GM23338 (cell line): Measurements from ENCODE around the gene SPA17. TPM values are rescaled to one million over a fixed set of nuclear protein-coding genes. Genes with fewer than 3 reads are reported as not detected.
A peak's percentile ranks its signal among the peaks of the same experiment; 100 is the strongest.

Experiments used
- ATAC-seq: fragments of 200-7000 bp; cut with Tn5 transposase; 3 replicates; pipeline ENCODE4 v1.9.1; 2020
- DNase-seq: peaks from one replicate; pipeline ENCODE4 v3.0.0-alpha.2; 2015; ENCODE audit warnings: low spot score
- H2AFZ ChIP-seq: fragments of 200-600 bp; sonication (generic); 2 replicates; pipeline ENCODE4 v1.8.0; 2016; ENCODE audit warnings: antibody characterized with exemption, mild to moderate bottlenecking, moderate library complexity
- H3F3A ChIP-seq: fragments of 200-600 bp; sonication (generic); replicated peaks from 2 replicates; pipeline ENCODE4 v1.8.0; 2017; ENCODE audit warnings: antibody characterized with exemption, mixed run types, low read depth
- H3K27ac ChIP-seq: fragments of 200-600 bp; sonication (generic); 2 replicates; pipeline ENCODE4 v1.6.1; 2016; ENCODE audit warnings: low read depth
- H3K27me3 ChIP-seq: fragments of 200-600 bp; sonication (generic); 2 replicates; pipeline ENCODE4 v1.8.0; 2016; ENCODE audit warnings: mild to moderate bottlenecking, mixed run types, moderate library complexity; ENCODE audit not compliant: insufficient read depth
- H3K36me3 ChIP-seq: fragments of 200-600 bp; sonication (generic); 2 replicates; pipeline ENCODE4 v1.8.0; 2016; ENCODE audit warnings: mild to moderate bottlenecking; ENCODE audit not compliant: insufficient read depth
- H3K4me1 ChIP-seq: fragments of 200-600 bp; sonication (generic); 2 replicates; pipeline ENCODE4 v1.8.0; 2016; ENCODE audit warnings: mild to moderate bottlenecking, moderate library complexity; ENCODE audit not compliant: insufficient read depth
- H3K4me2 ChIP-seq: fragments of 200-600 bp; sonication (generic); 2 replicates; pipeline ENCODE4 v1.7.1; 2017; ENCODE audit warnings: mixed run types
- H3K4me3 ChIP-seq: fragments of 200-600 bp; sonication (generic); 2 replicates; pipeline ENCODE4 v1.6.1; 2016; ENCODE audit warnings: mixed run types
- H3K79me2 ChIP-seq: fragments of 200-600 bp; sonication (generic); replicated peaks from 2 replicates; pipeline ENCODE4 v1.8.0; 2017; ENCODE audit warnings: mild to moderate bottlenecking; ENCODE audit not compliant: insufficient read depth
- H3K9me2 ChIP-seq: fragments of 200-600 bp; sonication (generic); 2 replicates; pipeline ENCODE4 v1.8.0; 2017; ENCODE audit not compliant: insufficient read depth
- H4K20me1 ChIP-seq: fragments of 200-600 bp; sonication (generic); replicated peaks from 2 replicates; pipeline ENCODE4 v1.8.0; 2017; ENCODE audit warnings: mild to moderate bottlenecking; ENCODE audit not compliant: insufficient read depth
- H3K27ac Mint-ChIP-seq: 2 replicates; pipeline ENCODE4 v1.8.0; 2020; ENCODE audit warnings: inconsistent platforms, mild to moderate bottlenecking, moderate library complexity, mixed read lengths
- H3K27me3 Mint-ChIP-seq: 3 replicates; pipeline ENCODE4 v1.8.0; 2022; ENCODE audit warnings: low read depth, mild to moderate bottlenecking, moderate library complexity, mixed read lengths, inconsistent platforms; ENCODE audit not compliant: insufficient read depth, poor library complexity
- H3K36me3 Mint-ChIP-seq: 3 replicates; pipeline ENCODE4 v1.8.0; 2021; ENCODE audit warnings: low read depth, mild to moderate bottlenecking, inconsistent platforms, moderate library complexity, mixed read lengths
- H3K4me1 Mint-ChIP-seq: 3 replicates; pipeline ENCODE4 v1.8.0; 2020; ENCODE audit warnings: mild to moderate bottlenecking, inconsistent platforms, mixed read lengths
- H3K4me3 Mint-ChIP-seq: 3 replicates; pipeline ENCODE4 v1.8.0; 2021; ENCODE audit warnings: moderate library complexity, mild to moderate bottlenecking, inconsistent platforms, mixed read lengths
- H3K9me3 Mint-ChIP-seq: 3 replicates; pipeline ENCODE4 v1.8.0; 2020; ENCODE audit warnings: moderate library complexity, mild to moderate bottlenecking, inconsistent platforms, mixed read lengths
- CREB1 ChIP-seq: fragments of 250-450 bp; sonication (Bioruptor Pico); IDR thresholded peaks from 2 replicates; pipeline ENCODE4 v1.5.0; 2020; ENCODE audit warnings: low read depth, mild to moderate bottlenecking, moderate library complexity
- EZH2 ChIP-seq: fragments of 200-600 bp; sonication (generic); IDR thresholded peaks from one replicate; pipeline ENCODE4 v1.8.0; 2017; ENCODE audit warnings: antibody characterized with exemption, mild to moderate bottlenecking, low read depth; ENCODE audit not compliant: unreplicated experiment
- ZNF331 ChIP-seq: fragments of 250-450 bp; sonication (Bioruptor Pico); IDR thresholded peaks from 2 replicates; pipeline ENCODE4 v1.5.0; 2020; ENCODE audit warnings: low read depth, mild to moderate bottlenecking, moderate library complexity
- polyA plus RNA-seq: library from polyadenylated mRNA; unstranded; fragments of >200 nt; fragmentation: Nextera tagmentation; extraction: Ambion mirVana; gene quantifications from 2 replicates; pipeline ENCODE4 v1.2.1, GENCODE V29; 2016
- total RNA-seq: library from RNA; depleted of rRNA; stranded (reverse); fragments of >200 nt; shearing (Covaris generic); gene quantifications from 2 replicates; pipeline ENCODE4 v1.2.3, GENCODE V29; 2014
- TF ChIP-seq, protein P1 (sequence below): fragments of 250-450 bp; sonication (Bioruptor Pico); IDR thresholded peaks from 2 replicates; pipeline ENCODE4 v1.5.0; 2020; ENCODE audit warnings: mild to moderate bottlenecking, moderate library complexity

Gene SPA17
- total and polyA plus RNA-seq, 2 experiments from 2014 or later = 3.2 to 14.9 TPM

DNA sequence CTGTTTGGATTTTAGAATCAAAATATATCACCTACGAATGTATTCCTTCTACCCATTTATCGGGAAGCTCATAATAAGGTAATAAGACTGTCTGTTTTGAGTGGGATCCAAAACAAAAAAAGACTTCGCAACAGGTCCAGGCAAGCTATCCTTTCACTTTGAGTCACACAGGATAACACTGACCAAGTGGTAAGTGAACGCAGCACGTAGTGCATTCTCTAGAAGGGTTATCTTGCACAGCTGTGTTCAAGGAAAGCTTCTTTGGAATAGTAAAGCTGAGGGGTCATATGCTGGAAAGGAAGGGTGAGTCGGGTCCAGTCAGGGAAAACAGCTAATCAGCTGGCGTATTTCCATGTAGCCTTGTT lies 43.7 kb downstream of the SPA17 start (continued):
- TF ChIP-seq, protein P1, sequence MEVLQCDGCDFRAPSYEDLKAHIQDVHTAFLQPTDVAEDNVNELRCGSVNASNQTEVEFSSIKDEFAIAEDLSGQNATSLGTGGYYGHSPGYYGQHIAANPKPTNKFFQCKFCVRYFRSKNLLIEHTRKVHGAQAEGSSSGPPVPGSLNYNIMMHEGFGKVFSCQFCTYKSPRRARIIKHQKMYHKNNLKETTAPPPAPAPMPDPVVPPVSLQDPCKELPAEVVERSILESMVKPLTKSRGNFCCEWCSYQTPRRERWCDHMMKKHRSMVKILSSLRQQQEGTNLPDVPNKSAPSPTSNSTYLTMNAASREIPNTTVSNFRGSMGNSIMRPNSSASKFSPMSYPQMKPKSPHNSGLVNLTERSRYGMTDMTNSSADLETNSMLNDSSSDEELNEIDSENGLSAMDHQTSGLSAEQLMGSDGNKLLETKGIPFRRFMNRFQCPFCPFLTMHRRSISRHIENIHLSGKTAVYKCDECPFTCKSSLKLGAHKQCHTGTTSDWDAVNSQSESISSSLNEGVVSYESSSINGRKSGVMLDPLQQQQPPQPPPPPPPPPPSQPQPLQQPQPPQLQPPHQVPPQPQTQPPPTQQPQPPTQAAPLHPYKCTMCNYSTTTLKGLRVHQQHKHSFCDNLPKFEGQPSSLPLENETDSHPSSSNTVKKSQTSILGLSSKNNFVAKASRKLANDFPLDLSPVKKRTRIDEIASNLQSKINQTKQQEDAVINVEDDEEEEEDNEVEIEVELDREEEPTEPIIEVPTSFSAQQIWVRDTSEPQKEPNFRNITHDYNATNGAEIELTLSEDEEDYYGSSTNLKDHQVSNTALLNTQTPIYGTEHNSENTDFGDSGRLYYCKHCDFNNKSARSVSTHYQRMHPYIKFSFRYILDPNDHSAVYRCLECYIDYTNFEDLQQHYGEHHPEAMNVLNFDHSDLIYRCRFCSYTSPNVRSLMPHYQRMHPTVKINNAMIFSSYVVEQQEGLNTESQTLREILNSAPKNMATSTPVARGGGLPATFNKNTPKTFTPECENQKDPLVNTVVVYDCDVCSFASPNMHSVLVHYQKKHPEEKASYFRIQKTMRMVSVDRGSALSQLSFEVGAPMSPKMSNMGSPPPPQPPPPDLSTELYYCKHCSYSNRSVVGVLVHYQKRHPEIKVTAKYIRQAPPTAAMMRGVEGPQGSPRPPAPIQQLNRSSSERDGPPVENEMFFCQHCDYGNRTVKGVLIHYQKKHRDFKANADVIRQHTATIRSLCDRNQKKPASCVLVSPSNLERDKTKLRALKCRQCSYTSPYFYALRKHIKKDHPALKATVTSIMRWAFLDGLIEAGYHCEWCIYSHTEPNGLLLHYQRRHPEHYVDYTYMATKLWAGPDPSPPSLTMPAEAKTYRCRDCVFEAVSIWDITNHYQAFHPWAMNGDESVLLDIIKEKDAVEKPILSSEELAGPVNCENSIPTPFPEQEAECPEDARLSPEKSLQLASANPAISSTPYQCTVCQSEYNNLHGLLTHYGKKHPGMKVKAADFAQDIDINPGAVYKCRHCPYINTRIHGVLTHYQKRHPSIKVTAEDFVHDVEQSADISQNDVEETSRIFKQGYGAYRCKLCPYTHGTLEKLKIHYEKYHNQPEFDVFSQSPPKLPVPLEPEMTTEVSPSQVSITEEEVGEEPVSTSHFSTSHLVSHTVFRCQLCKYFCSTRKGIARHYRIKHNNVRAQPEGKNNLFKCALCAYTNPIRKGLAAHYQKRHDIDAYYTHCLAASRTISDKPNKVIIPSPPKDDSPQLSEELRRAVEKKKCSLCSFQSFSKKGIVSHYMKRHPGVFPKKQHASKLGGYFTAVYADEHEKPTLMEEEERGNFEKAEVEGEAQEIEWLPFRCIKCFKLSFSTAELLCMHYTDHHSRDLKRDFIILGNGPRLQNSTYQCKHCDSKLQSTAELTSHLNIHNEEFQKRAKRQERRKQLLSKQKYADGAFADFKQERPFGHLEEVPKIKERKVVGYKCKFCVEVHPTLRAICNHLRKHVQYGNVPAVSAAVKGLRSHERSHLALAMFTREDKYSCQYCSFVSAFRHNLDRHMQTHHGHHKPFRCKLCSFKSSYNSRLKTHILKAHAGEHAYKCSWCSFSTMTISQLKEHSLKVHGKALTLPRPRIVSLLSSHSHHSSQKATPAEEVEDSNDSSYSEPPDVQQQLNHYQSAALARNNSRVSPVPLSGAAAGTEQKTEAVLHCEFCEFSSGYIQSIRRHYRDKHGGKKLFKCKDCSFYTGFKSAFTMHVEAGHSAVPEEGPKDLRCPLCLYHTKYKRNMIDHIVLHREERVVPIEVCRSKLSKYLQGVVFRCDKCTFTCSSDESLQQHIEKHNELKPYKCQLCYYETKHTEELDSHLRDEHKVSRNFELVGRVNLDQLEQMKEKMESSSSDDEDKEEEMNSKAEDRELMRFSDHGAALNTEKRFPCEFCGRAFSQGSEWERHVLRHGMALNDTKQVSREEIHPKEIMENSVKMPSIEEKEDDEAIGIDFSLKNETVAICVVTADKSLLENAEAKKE (CRISPR knock-in tag) = no peak
- TF ChIP-seq CREB1 (CRISPR knock-in tag) = no peak
- no peak for TF ChIP-seq EZH2
- TF ChIP-seq ZNF331 (CRISPR knock-in tag) = no peak

DNA sequence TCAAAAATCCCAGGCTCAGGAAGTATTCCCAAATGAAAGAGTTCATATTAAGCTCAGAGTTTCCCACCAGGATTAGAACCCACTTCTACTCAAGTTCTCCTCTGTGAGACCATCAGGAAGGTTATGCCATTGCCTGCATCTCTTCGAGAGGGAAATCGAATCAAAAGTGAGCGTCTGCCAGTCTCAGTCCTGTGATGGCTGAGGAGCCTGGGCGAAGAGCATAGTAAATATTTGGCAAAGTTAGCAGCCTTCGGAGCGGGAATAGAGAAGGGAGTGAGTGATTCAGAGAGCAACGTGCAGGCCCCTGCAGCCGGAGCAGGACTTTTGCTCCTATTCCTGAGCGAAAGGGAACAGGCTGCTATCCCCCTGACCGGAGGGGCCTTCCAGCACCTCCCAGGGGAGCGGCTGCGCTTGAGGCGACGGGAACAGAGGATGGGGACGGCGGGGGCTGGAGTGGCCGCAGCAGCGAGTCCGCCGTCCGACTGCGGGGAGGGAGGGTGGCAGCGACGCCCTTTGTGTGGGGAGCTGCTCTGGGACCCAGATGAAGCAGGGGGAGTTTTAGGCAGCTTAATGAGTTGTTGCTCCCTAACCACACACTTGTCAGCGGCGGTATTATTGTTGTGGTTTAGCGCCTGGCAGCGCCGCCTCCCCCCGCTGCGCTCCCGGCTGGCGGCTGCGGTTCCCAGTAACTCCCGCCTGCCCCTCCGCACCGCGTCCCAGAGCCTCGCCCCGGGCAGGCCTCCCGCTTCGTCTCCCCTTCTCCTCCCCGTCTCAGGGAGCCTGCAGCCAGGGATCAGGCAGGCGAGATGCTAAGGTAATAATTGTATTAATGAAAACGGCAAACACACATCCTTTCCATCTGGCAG lies 44.3 kb downstream of the SPA17 start:
- H3K4me2 ChIP-seq = peak overlapping the region; percentile 88
- no peak overlapping the region for H3K27ac ChIP-seq
- DNase-seq = peak; percentile 66
- Mint-ChIP-seq H3K9me3 (no peaks in the 10 kb centered on the region), H3K27ac (no peak overlapping the region), H3K27me3 (peaks cover 72% of the 10 kb centered on the region), H3K4me1 (peaks cover 40% of the 10 kb centered on the region), H3K4me3 (peak overlapping the region; percentile 85), H3K36me3 (no peaks in the 10 kb centered on the region)
- no peaks in the 10 kb centered on the region for H3K9me2 ChIP-seq
- H3K4me1 ChIP-seq = peaks cover 14% of the 10 kb centered on the region; the same call in 1 of the 2 replicates
- no peaks in the 10 kb centered on the region for H3F3A ChIP-seq
- no peaks in the 10 kb centered on the region for H3K79me2 ChIP-seq
- H2AFZ ChIP-seq = peak overlapping the region; percentile 95
- H3K36me3 ChIP-seq = no peaks in the 10 kb centered on the region
- H3K4me3 ChIP-seq = peak overlapping the region; percentile 76
- peak; percentile 81 for TF ChIP-seq EZH2
- TF ChIP-seq CREB1 (CRISPR knock-in tag) = no peak
- ATAC-seq = peak; percentile 86
- peaks cover 93% of the 10 kb centered on the region for H3K27me3 ChIP-seq
- H4K20me1 ChIP-seq = no peaks in the 10 kb centered on the region; the same call in none of the 2 replicates
